HTERT RPE-1 (cell line): Measurements from ENCODE around the gene PSG1.
"Not testable (repeated sequence)": the region's sequence is repeated elsewhere in the genome, so short reads cannot be mapped to it uniquely, and the experiment has no call there.

Experiments
- in situ Hi-C: fragments of 300-500 bp; cut with MboI; formaldehyde crosslinking; loops from 4 replicates; pipeline ENCODE4 v1.14.3; 2020; ENCODE audit warnings: low sequenced_read_pairs

The PSG1 gene

GRCh38 chr19:42831221-42832019 is 48.1 kb downstream of the PSG1 start:
- in situ Hi-C loops, result no loop called here

- in situ Hi-C loops, result not testable (repeated sequence)
Observed at GRCh38 chr19:42821306-42821977, 58.1 kb downstream of the PSG1 start.

DNA sequence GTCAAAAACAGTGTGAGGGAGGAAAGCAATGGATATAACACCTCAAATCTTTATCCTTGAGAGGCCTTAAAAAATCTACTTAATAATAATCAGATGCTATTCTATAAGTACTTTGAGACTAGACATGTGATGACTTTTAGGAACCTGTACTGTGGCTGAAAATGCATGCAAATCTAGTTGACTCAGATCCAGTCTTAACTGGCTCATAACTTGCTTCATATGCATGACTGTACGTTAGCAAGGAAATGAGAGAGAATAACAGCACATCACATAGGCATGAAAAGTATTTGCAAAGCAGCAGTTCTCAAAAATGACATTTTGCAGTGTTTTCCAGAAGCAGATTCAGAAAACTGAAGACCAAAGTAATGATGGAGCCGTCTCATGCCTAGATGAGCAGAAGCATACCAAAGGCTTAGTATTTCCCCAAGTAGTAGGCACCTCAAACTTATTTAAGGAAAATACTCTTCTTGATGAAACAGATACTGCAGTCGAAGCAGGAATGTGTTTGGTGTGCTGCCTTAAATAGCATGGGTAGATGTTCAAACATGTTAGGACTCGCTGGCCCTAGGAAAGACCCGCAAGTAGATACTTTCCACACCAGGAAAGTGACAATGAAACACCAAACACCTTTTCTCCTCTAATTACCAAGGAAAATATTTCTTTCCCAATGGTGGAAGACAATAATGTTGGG is 59.4 kb downstream of the PSG1 start:
- in situ Hi-C loops, result not testable (repeated sequence)

GRCh38 chr19:42816894-42817293 is 62.6 kb downstream of the PSG1 start:
- in situ Hi-C loops, result no loop called here
